GM12864 (cell line): ENCODE measurements around the gene DAPL1.

Experiments used
- DNase-seq: peaks from one replicate; pipeline ENCODE4 v3.0.0-alpha.2; 2011; ENCODE audit warnings: low read depth
- H3K4me3 ChIP-seq: 2 replicates; pipeline ENCODE4 v1.5.1; 2011; ENCODE audit warnings: mild to moderate bottlenecking, low read depth, low read length, control low read depth
- TF ChIP-seq, protein P1 (sequence below): IDR thresholded peaks from 2 replicates; pipeline ENCODE4 v1.5.1; 2011; ENCODE audit warnings: low read depth, mild to moderate bottlenecking, moderate library complexity, low read length, control low read depth, inconsistent platforms; ENCODE audit errors: missing control alignments

Gene DAPL1

DNA sequence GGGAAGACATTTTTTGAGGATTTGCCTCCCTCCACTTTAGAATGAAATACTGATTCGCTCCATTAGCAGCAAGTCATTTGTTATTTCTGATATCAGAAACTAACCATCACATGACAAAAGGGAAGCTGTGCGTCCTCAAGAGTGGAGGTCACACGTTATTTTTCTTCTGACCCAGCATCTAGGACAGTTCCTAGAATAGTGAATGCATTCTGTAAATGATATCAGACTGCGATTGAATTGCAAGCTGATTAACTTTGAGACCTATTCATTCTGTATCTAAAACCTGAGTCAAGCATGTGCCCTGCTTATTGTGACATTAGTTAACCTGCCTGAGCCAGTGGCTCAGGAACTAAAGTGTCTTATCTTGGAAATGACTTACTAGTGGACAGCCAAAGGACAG, 10.1 kb downstream of the DAPL1 start:
- no peak overlapping the region for H3K4me3 ChIP-seq
- DNase-seq, result no peak
- TF ChIP-seq, protein P1, sequence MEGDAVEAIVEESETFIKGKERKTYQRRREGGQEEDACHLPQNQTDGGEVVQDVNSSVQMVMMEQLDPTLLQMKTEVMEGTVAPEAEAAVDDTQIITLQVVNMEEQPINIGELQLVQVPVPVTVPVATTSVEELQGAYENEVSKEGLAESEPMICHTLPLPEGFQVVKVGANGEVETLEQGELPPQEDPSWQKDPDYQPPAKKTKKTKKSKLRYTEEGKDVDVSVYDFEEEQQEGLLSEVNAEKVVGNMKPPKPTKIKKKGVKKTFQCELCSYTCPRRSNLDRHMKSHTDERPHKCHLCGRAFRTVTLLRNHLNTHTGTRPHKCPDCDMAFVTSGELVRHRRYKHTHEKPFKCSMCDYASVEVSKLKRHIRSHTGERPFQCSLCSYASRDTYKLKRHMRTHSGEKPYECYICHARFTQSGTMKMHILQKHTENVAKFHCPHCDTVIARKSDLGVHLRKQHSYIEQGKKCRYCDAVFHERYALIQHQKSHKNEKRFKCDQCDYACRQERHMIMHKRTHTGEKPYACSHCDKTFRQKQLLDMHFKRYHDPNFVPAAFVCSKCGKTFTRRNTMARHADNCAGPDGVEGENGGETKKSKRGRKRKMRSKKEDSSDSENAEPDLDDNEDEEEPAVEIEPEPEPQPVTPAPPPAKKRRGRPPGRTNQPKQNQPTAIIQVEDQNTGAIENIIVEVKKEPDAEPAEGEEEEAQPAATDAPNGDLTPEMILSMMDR, result no peak

DNA sequence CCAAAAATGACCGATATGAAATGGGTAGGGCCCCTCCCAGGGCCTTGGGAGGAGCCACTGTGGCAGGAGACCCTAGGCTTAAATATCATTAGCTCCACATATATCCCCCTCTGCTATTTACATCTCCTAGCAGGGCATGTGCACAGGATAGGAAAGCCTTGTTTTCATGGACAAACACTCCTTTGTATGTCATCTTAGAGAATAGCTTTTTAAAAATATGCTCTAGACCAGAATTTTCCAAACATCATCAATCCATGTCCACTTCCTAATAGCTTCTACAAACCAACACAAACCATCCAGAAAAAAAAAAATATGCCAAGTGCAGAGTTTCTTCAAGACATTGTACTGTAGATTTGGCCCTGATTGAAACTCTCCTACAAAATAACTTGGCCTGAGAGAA, 10.8 kb downstream of the DAPL1 start:
- no peak overlapping the region for H3K4me3 ChIP-seq
- DNase-seq, result no peak
- TF ChIP-seq, protein P1, result no peak

DNA sequence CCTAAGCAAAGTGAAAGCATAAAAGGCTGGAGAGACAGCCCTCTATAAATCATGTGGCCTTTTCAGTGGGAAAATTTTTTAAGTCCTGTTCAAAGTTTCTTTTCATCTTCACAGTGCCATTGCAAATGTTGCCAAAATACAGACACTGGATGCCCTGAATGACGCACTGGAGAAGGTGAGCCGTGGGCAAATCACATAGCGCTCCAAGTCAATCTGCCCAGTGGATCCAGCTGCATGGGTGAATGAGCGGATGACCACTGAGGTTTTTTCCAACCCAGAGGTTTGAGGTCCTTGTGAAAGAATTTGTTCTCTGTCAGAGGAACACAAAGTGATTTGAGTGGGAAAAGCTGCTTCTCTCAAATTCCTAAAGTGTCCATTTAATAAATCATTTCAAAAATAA, 11.8 kb downstream of the DAPL1 start:
- DNase-seq, result no peak
- H3K4me3 ChIP-seq, result no peak overlapping the region
- TF ChIP-seq, protein P1, result no peak

DNA sequence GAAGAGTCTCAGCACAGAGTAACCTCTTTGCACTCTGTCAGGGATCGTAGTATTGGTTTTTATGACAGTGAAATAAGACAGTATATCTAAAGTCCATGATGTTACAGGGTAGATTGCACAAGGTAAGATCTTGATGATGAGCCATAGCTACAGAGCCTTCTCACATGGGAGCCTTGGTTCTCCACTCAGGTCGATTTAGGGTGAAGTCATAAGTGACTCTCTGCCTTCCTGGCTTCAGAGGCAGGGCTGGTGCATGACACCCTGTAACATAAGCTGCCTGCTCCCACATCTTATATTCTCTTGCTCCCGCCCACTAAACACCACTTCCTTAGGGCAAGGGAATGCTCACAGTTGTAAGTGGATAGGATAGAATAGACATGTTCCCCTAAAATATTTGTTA, 13.3 kb downstream of the DAPL1 start:
- TF ChIP-seq, protein P1, result no peak
- H3K4me3 ChIP-seq, result no peak overlapping the region
- DNase-seq, result no peak

DNA sequence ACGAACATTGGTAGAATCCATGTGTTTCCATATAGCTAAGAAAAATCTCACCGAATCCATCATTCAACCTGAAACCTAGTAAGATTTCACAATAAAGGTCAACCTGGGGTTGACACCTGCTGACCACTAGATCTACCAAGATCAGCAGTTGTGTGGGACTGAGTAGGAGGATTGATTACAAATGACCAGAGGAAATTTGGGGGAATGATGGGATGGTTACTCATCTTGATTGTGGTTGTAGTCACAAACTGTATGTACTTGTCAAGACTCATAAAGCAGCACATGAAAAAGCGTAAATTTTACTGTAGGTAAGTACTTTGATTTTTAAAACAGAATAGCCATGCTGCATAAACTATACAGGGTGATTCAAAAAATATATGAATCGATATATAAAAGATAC, 14.7 kb downstream of the DAPL1 start:
- TF ChIP-seq, protein P1, result no peak
- no peak overlapping the region for H3K4me3 ChIP-seq
- DNase-seq, result no peak

DNA sequence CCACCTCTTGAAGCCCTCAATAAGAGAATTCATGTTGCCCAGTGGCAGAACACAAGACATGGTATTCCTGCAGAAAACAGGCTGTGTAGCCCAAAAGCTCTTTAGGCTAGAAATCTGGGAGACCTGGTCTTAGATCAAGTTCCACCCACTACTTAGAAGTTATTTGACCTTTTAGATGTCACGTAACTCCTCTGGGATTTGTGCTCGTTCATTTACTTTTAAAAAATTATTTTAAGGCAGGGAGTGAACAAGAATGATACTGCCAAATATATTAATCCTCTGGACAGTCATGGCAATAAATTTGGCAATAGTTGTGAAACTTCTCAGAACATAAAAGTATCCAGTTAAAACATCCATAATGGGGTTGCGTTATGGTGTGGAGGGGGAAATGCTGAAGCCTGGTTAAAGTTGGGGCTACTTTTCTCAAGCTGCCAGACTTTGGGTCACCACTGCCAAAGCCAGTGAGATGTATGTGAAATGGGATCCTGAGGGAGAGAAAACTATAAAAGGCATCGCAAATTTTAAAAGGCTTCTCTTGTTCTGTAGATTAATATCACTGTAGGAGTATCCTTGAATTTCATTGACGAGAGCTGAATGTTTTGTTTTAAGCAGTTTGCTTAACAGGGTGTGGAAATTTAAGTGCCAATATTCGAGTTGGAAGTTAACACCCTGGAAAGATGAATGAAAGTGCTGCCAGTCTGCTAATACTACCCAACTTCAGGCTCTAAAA, 15.8 kb downstream of the DAPL1 start:
- TF ChIP-seq, protein P1, result no peak
- H3K4me3 ChIP-seq, result no peak overlapping the region
- no peak for DNase-seq

DNA sequence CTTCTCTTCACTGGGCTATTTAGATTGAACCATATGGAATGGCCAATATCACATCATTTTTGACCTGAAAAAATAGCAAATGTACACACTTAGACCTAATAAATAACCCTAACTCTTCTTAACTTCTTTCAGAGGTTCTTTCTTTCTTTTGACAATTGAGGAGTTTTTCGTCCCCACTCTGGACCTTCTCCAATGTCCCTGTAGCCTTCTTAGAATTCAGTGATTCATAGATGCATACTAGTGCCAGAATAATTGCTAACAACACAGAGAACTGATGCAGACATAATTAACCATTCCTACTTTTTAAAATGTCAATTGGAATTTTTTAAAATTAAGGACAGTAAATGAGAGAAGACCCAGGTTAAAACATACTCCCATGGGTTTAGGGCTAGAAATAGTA, 20.0 kb downstream of the DAPL1 start:
- H3K4me3 ChIP-seq, result no peak overlapping the region
- no peak for DNase-seq
- TF ChIP-seq, protein P1, result no peak
